HepG2 (cell line): ENCODE measurements around the gene ZNF416. TPM values are rescaled to one million over a fixed set of nuclear protein-coding genes. Genes with fewer than 3 reads are reported as not detected.

Source experiments
- ATAC-seq: fragments of 200-7000 bp; cut with Tn5 transposase; 3 replicates; pipeline ENCODE4 v1.9.1; 2020; ENCODE audit warnings: mild to moderate bottlenecking, moderate library complexity
- BruUV-seq: library from RNA; stranded (reverse); fragments of 400-500 nt; replicated peaks from 2 replicates; lab custom pipeline; 2021; lab: Mats Ljungman, UMichigan
- CTCF ChIA-PET: fragments of 300-600 bp; formaldehyde crosslinking; extraction: SDS; loops from one replicate; lab custom pipeline; 2021; ENCODE audit warnings: low total read pairs, inconsistent platforms, low intra/inter-chr PET ratio; lab: Yijun Ruan, JAX
- POLR2A ChIA-PET: fragments of 350-600 bp; sonication (Branson Sonifier 250); formaldehyde crosslinking; loops from one replicate; lab custom pipeline; 2020; ENCODE audit warnings: antibody characterized with exemption, inconsistent platforms; lab: Yijun Ruan, JAX
- DNase-seq: peaks from one replicate; pipeline ENCODE4 v3.0.0-alpha.2; 2015; ENCODE audit warnings: low spot score
- FAIRE-seq: peaks from 3 replicates; lab custom pipeline; 2011; peaks lifted over from hg19 to GRCh38; lab: Jason Lieb, UNC
- H2AFZ ChIP-seq: one replicate; pipeline ENCODE4 v1.6.1; 2011; ENCODE audit warnings: low read length, inconsistent platforms
- H3K27ac ChIP-seq: fragments of 300-600 bp; 3 replicates; pipeline ENCODE4 v1.8.0; 2011; ENCODE audit warnings: mixed run types, mild to moderate bottlenecking, mixed read lengths, low read length, inconsistent platforms; ENCODE audit not compliant: insufficient read depth; ENCODE audit errors: extremely low read length
- H3K27me3 ChIP-seq, 2 experiments: fragments of 200-600 bp in 1 of 2; 2 replicates in 1 of 2; 3 replicates in 1 of 2; pipeline versions ENCODE4 v1.6.0 to v1.8.0; 2011; ENCODE audit warnings: low read length in 2 of 2, mild to moderate bottlenecking in 2 of 2, moderate library complexity in 2 of 2, inconsistent platforms in 1 of 2; ENCODE audit not compliant: insufficient read depth in 2 of 2, control insufficient read depth in 1 of 2
- H3K36me3 ChIP-seq, 2 experiments: fragments of 200-600 bp in 1 of 2; replicated peaks in 1 of 2; 2 replicates in 1 of 2; 3 replicates in 1 of 2; pipeline versions ENCODE4 v1.5.1 to v1.8.0; 2011; ENCODE audit warnings: low read length in 2 of 2, inconsistent platforms in 1 of 2; ENCODE audit not compliant: insufficient read depth in 2 of 2, control insufficient read depth in 1 of 2
- H3K4me1 ChIP-seq: 2 replicates; pipeline ENCODE4 v1.5.1; 2012; ENCODE audit warnings: low read length, inconsistent platforms; ENCODE audit not compliant: insufficient read depth
- H3K4me2 ChIP-seq: 2 replicates; pipeline ENCODE4 v1.6.0; 2011; ENCODE audit warnings: low read depth, low read length, inconsistent platforms
- H3K4me3 ChIP-seq, 3 experiments: fragments of 200-600 bp in 1 of 3; sonication (generic), shearing (Covaris generic) in 1 of 3; replicated peaks in 1 of 3; 2 replicates each; pipeline ENCODE4 v1.5.1; 2011 to 2016; ENCODE audit warnings: low read length in 3 of 3, inconsistent platforms in 2 of 3, low read depth in 2 of 3, mild to moderate bottlenecking in 2 of 3, control low read depth in 1 of 3, mixed read lengths in 1 of 3; ENCODE audit not compliant: insufficient read depth in 1 of 3
- H3K79me2 ChIP-seq: one replicate; pipeline ENCODE4 v1.6.1; 2011; ENCODE audit warnings: low read length, inconsistent platforms; ENCODE audit not compliant: insufficient read depth
- H3K9ac ChIP-seq: 2 replicates; pipeline ENCODE4 v1.6.0; 2011; ENCODE audit warnings: mild to moderate bottlenecking, low read depth, low read length, inconsistent platforms; ENCODE audit not compliant: insufficient read depth
- H3K9me3 ChIP-seq: 2 replicates; pipeline ENCODE4 v1.5.1; 2012; ENCODE audit warnings: mild to moderate bottlenecking, low read length
- H4K20me1 ChIP-seq: 2 replicates; pipeline ENCODE4 v1.6.0; 2011; ENCODE audit warnings: inconsistent platforms, mild to moderate bottlenecking, low read length, moderate library complexity; ENCODE audit not compliant: insufficient read depth
- GPBP1L1 ChIP-seq: sonication (generic); formaldehyde crosslinking; IDR thresholded peaks from 2 replicates; pipeline ENCODE4 v1.5.0; 2020; ENCODE audit warnings: mild to moderate bottlenecking, missing genetic modification reagents
- HOMEZ ChIP-seq: IDR thresholded peaks from 2 replicates; pipeline ENCODE4 v1.6.1; 2016; ENCODE audit warnings: low read depth
- IRF9 ChIP-seq: sonication (generic); formaldehyde crosslinking; IDR thresholded peaks from 2 replicates; pipeline ENCODE4 v1.8.0; 2022; ENCODE audit warnings: missing genetic modification reagents, mild to moderate bottlenecking, borderline replicate concordance
- KDM5B ChIP-seq: sonication (generic); formaldehyde crosslinking; IDR thresholded peaks from 2 replicates; pipeline ENCODE4 v1.4.0; 2020; ENCODE audit warnings: missing genetic modification reagents, mild to moderate bottlenecking, borderline replicate concordance
- NFKBIZ ChIP-seq: IDR thresholded peaks from 2 replicates; pipeline ENCODE4 v1.6.1; 2018; ENCODE audit warnings: missing genetic modification reagents, missing compliant biosample characterization
- TSC22D2 ChIP-seq: sonication (generic); formaldehyde crosslinking; IDR thresholded peaks from 2 replicates; pipeline ENCODE4 v1.5.1; 2020; ENCODE audit warnings: missing genetic modification reagents, mild to moderate bottlenecking, borderline replicate concordance
- ZBTB20 ChIP-seq: sonication (generic); formaldehyde crosslinking; IDR thresholded peaks from 2 replicates; pipeline ENCODE4 v1.8.1; 2023; ENCODE audit warnings: missing genetic modification reagents, low read depth, mild to moderate bottlenecking, borderline replicate concordance
- ZBTB3 ChIP-seq: sonication (generic); formaldehyde crosslinking; IDR thresholded peaks from 2 replicates; pipeline ENCODE4 v1.4.0; 2020; ENCODE audit warnings: low read depth, mild to moderate bottlenecking, moderate library complexity, missing genetic modification reagents, borderline replicate concordance
- ZC3H13 ChIP-seq: sonication (generic); formaldehyde crosslinking; IDR thresholded peaks from 2 replicates; pipeline ENCODE4 v1.8.1; 2023; ENCODE audit warnings: mild to moderate bottlenecking, missing genetic modification reagents, moderate library complexity
- ZNF431 ChIP-seq: sonication (generic); formaldehyde crosslinking; IDR thresholded peaks from 2 replicates; pipeline ENCODE4 v1.9.0; 2022; ENCODE audit warnings: missing genetic modification reagents, low read depth, mild to moderate bottlenecking, borderline replicate concordance
- ZNF543 ChIP-seq: sonication (generic); formaldehyde crosslinking; IDR thresholded peaks from 2 replicates; pipeline ENCODE4 v1.4.0; 2020; ENCODE audit warnings: mild to moderate bottlenecking, missing genetic modification reagents
- ZNF710 ChIP-seq: sonication (generic); formaldehyde crosslinking; IDR thresholded peaks from 2 replicates; pipeline ENCODE4 v1.5.0; 2020; ENCODE audit warnings: mild to moderate bottlenecking, missing genetic modification reagents, borderline replicate concordance
- WGBS: methylation state at CpG from one replicate; pipeline ENCODE4 v1.1.6; 2017; ENCODE audit warnings: low lambda C conversion rate; 5-methylcytosine and 5-hydroxymethylcytosine counted together
- in situ Hi-C: cut with HindIII; loops from 2 replicates; pipeline ENCODE4 v1.10.0; 2017; ENCODE audit warnings: low pct_unique_long_range_greater_than_20kb; ENCODE audit not compliant: extremely low pct_ligation_motif_present
- intact Hi-C: fragments of 100-400 bp; cut with micrococcal nuclease; formaldehyde crosslinking; loops from one replicate; pipeline ENCODE4 v1.10.0; 2022; ENCODE audit not compliant: unreplicated experiment
- polyA plus RNA-seq, 8 experiments: library from polyadenylated mRNA; depleted of rRNA in 3 of 8; stranded (reverse) in 7 of 8; unstranded in 1 of 8; fragments of >200 nt; fragmentation: Illumina TruSeq in 4 of 8; extraction: Trizol in 4 of 8; gene quantifications; 2 replicates each; pipeline versions ENCODE4 v1.2.1 to v1.2.3, GENCODE V29; 2011 to 2016; ENCODE audit warnings: low read depth in 4 of 8, missing spikeins in 1 of 8, mixed read lengths in 1 of 8; ENCODE audit not compliant: insufficient read depth in 1 of 8
- total RNA-seq, 5 experiments: library from RNA; depleted of rRNA; stranded (reverse); fragments of >200 nt; fragmentation: Illumina TruSeq; extraction: Trizol; gene quantifications; 2 replicates each; pipeline ENCODE4 v1.2.3, GENCODE V29; 2016; ENCODE audit warnings: low read depth in 1 of 5

Gene ZNF416
- total and polyA plus RNA-seq, 2 of the 13 experiments (the other 11 are each of a cell fraction or from before 2014, with no cell fraction given), result 1.5 to 5.3 TPM

- H3K4me1 ChIP-seq, result peaks cover 15% of the 10 kb centered on the region
- H3K4me3 ChIP-seq, result no peak overlapping the region
- 96% methylated on average over 2 of the region's 2 CpGs for WGBS
- H3K27me3 ChIP-seq, result no peaks in the 10 kb centered on the region
- no peaks in the 10 kb centered on the region for H4K20me1 ChIP-seq
- ChIA-PET CTCF (no interaction called here), POLR2A (no interaction called here)
- no peak for TF ChIP-seq ZNF543
- H3K36me3 ChIP-seq, result peaks cover 31 to 85% of the 10 kb centered on the region in 2 experiments
- intact Hi-C loops (no loop called here), in situ Hi-C loops (no loop called here)
- peaks cover 9% of the 10 kb centered on the region for H3K9me3 ChIP-seq
- no peak overlapping the region for H3K27ac ChIP-seq
- H3K4me2 ChIP-seq, result no peak overlapping the region
- ATAC-seq (no peak), DNase-seq (no peak), FAIRE-seq (no peak)
- peaks cover 6% of the 10 kb centered on the region for H3K79me2 ChIP-seq
- no peak overlapping the region for H3K9ac ChIP-seq
- no TSS peak for BruUV-seq
- no peak overlapping the region for H2AFZ ChIP-seq
Observed at GRCh38 chr19:57552432-57552831, 26.3 kb downstream of the ZNF416 start.

GRCh38 chr19:57546513-57546912 lies 32.2 kb downstream of the ZNF416 start:
- H3K79me2 ChIP-seq, result no peaks in the 10 kb centered on the region
- no peaks in the 10 kb centered on the region for H4K20me1 ChIP-seq
- no peak overlapping the region for H3K4me3 ChIP-seq
- in situ Hi-C loops, result no loop called here
- FAIRE-seq (no peak), ATAC-seq (no peak), DNase-seq (no peak)
- peaks cover 23% of the 10 kb centered on the region for H3K9me3 ChIP-seq
- intact Hi-C loops, result no loop called here
- no peaks in the 10 kb centered on the region for H3K4me1 ChIP-seq
- peaks cover 24 to 71% of the 10 kb centered on the region in 2 experiments for H3K36me3 ChIP-seq
- CTCF ChIA-PET, result no interaction called here
- 100% methylated on average over 1 of the region's 1 CpG for WGBS
- H3K9ac ChIP-seq, result no peak overlapping the region
- no peak overlapping the region for H2AFZ ChIP-seq
- H3K27me3 ChIP-seq, result no peaks in the 10 kb centered on the region
- no TSS peak for BruUV-seq
- POLR2A ChIA-PET, result no interaction called here
- H3K27ac ChIP-seq, result no peak overlapping the region
- no peak overlapping the region for H3K4me2 ChIP-seq
- TF ChIP-seq ZBTB3 (CRISPR knock-in tag) (no peak), HOMEZ (CRISPR knock-in tag) (no peak), KDM5B (no peak), ZBTB20 (no peak), IRF9 (no peak), TSC22D2 (CRISPR knock-in tag) (no peak), GPBP1L1 (CRISPR knock-in tag) (no peak), NFKBIZ (CRISPR knock-in tag) (no peak), ZNF431 (CRISPR knock-in tag) (no peak), ZC3H13 (CRISPR knock-in tag) (no peak), ZNF710 (CRISPR knock-in tag) (no peak)
